WTC11 (cell line): ENCODE measurements around the gene COG4.

Source experiments
- TF ChIP-seq, protein P1 (sequence below): sonication (generic); formaldehyde crosslinking; IDR thresholded peaks from 2 replicates; pipeline ENCODE4 v1.8.1; 2022; ENCODE audit warnings: missing genetic modification reagents, borderline replicate concordance
- TF ChIP-seq, protein P2 (sequence below): sonication (generic); formaldehyde crosslinking; IDR thresholded peaks from 2 replicates; pipeline ENCODE4 v1.8.0; 2022; ENCODE audit warnings: mild to moderate bottlenecking, missing genetic modification reagents

- TF ChIP-seq, protein P1, sequence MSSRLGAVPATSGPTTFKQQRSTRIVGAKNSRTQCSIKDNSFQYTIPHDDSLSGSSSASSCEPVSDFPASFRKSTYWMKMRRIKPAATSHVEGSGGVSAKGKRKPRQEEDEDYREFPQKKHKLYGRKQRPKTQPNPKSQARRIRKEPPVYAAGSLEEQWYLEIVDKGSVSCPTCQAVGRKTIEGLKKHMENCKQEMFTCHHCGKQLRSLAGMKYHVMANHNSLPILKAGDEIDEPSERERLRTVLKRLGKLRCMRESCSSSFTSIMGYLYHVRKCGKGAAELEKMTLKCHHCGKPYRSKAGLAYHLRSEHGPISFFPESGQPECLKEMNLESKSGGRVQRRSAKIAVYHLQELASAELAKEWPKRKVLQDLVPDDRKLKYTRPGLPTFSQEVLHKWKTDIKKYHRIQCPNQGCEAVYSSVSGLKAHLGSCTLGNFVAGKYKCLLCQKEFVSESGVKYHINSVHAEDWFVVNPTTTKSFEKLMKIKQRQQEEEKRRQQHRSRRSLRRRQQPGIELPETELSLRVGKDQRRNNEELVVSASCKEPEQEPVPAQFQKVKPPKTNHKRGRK, result no peak
- TF ChIP-seq, protein P2, sequence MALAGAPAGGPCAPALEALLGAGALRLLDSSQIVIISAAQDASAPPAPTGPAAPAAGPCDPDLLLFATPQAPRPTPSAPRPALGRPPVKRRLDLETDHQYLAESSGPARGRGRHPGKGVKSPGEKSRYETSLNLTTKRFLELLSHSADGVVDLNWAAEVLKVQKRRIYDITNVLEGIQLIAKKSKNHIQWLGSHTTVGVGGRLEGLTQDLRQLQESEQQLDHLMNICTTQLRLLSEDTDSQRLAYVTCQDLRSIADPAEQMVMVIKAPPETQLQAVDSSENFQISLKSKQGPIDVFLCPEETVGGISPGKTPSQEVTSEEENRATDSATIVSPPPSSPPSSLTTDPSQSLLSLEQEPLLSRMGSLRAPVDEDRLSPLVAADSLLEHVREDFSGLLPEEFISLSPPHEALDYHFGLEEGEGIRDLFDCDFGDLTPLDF, result no peak
Measured at GRCh38 chr16:70442344-70442743, 81.0 kb downstream of the COG4 start.
